K562 (cell line): ENCODE measurements around the gene YOD1. TPM values are rescaled to one million over a fixed set of nuclear protein-coding genes. Genes with fewer than 3 reads are reported as not detected.

ENCODE experiments used
- ATAC-seq: fragments of 200-7000 bp; cut with Tn5 transposase; 3 replicates; pipeline ENCODE4 v1.9.1; 2020; ENCODE audit warnings: moderate library complexity
- BruUV-seq: library from RNA; stranded (reverse); fragments of 400-500 nt; replicated peaks from 2 replicates; lab custom pipeline; 2021; lab: Mats Ljungman, UMichigan
- CTCF ChIA-PET: fragments of 300-600 bp; formaldehyde crosslinking; extraction: SDS; loops from one replicate; lab custom pipeline; 2021; ENCODE audit warnings: low intra/inter-chr PET ratio; lab: Yijun Ruan, JAX
- POLR2A ChIA-PET: fragments of 300-600, 350-650 bp; sonication (Branson Sonifier 250); formaldehyde crosslinking; extraction: SDS; loops from one replicate; lab custom pipeline; 2021; ENCODE audit warnings: antibody characterized with exemption, inconsistent platforms; lab: Yijun Ruan, JAX
- DNase-seq, 4 experiments: peaks; one replicate each; pipeline versions ENCODE4 v3.0.0 to v3.0.0-alpha.2; 2011 to 2018; ENCODE audit warnings: low spot score in 3 of 4, mixed read lengths in 3 of 4; ENCODE audit errors: extremely low read depth in 1 of 4
- FAIRE-seq: peaks from 2 replicates; lab custom pipeline; 2011; peaks lifted over from hg19 to GRCh38; lab: Jason Lieb, UNC
- H2AFZ ChIP-seq: 2 replicates; pipeline ENCODE4 v1.6.0; 2011; ENCODE audit warnings: low read depth, low read length, control low read depth, inconsistent platforms
- H3K27ac ChIP-seq: fragments of 200-600 bp; 3 replicates; pipeline ENCODE4 v1.8.0; 2011; ENCODE audit warnings: low read depth, mild to moderate bottlenecking, control low read depth, inconsistent platforms, low read length, moderate library complexity, mixed read lengths; ENCODE audit errors: extremely low read depth
- H3K27me3 ChIP-seq, 2 experiments: fragments of 300-600 bp in 1 of 2; 2 replicates in 1 of 2; 3 replicates in 1 of 2; pipeline versions ENCODE4 v1.6.0 to v1.8.0; 2011; ENCODE audit warnings: inconsistent platforms in 2 of 2, low read length in 2 of 2, mild to moderate bottlenecking in 1 of 2, mixed read lengths in 1 of 2, moderate library complexity in 1 of 2; ENCODE audit not compliant: control insufficient read depth in 2 of 2, insufficient read depth in 2 of 2
- H3K36me3 ChIP-seq: fragments of 300-600 bp; 3 replicates; pipeline ENCODE4 v1.8.0; 2011; ENCODE audit warnings: mild to moderate bottlenecking, low read length, inconsistent platforms; ENCODE audit not compliant: control insufficient read depth, insufficient read depth
- H3K4me1 ChIP-seq, 2 experiments: fragments of 200-600 bp in 1 of 2; replicated peaks in 1 of 2; 2 replicates in 1 of 2; 3 replicates in 1 of 2; pipeline versions ENCODE4 v1.5.1 to v1.8.0; 2011; ENCODE audit warnings: inconsistent platforms in 2 of 2, low read length in 2 of 2, mild to moderate bottlenecking in 1 of 2, mixed read lengths in 1 of 2, moderate library complexity in 1 of 2; ENCODE audit not compliant: control insufficient read depth in 2 of 2, insufficient read depth in 2 of 2
- H3K4me2 ChIP-seq: 2 replicates; pipeline ENCODE4 v1.6.1; 2011; ENCODE audit warnings: low read length, control low read depth, inconsistent platforms, mixed read lengths; ENCODE audit not compliant: insufficient read depth
- H3K4me3 ChIP-seq: fragments of 200-600 bp; sonication (generic), shearing (Covaris generic); 2 replicates; pipeline ENCODE4 v1.5.1; 2016; ENCODE audit warnings: control low read depth, inconsistent platforms
- H3K79me2 ChIP-seq: fragments of 200-600 bp; 3 replicates; pipeline ENCODE4 v1.8.0; 2011; ENCODE audit warnings: low read length, inconsistent platforms; ENCODE audit not compliant: control insufficient read depth, insufficient read depth
- H3K9ac ChIP-seq, 2 experiments: 2 replicates each; pipeline versions ENCODE4 v1.6.0 to v1.6.1; 2011; ENCODE audit warnings: low read depth in 2 of 2, low read length in 2 of 2, control low read depth in 1 of 2, inconsistent platforms in 1 of 2, mild to moderate bottlenecking in 1 of 2, mixed read lengths in 1 of 2; ENCODE audit not compliant: insufficient read depth in 1 of 2
- H3K9me1 ChIP-seq: one replicate; pipeline ENCODE4 v1.6.0; 2011; ENCODE audit warnings: inconsistent platforms, mild to moderate bottlenecking, low read length, moderate library complexity; ENCODE audit not compliant: control insufficient read depth, insufficient read depth
- H3K9me3 ChIP-seq: replicated peaks from 2 replicates; pipeline ENCODE4 v1.5.1; 2011; ENCODE audit warnings: low read depth, low read length, inconsistent platforms; ENCODE audit not compliant: control insufficient read depth, insufficient read depth
- H4K20me1 ChIP-seq: replicated peaks from 2 replicates; pipeline ENCODE4 v1.6.1; 2011; ENCODE audit warnings: low read length, inconsistent platforms, mixed read lengths; ENCODE audit not compliant: control insufficient read depth, insufficient read depth
- C11orf30 ChIP-seq: fragments of 450-650 bp; IDR thresholded peaks from 2 replicates; pipeline ENCODE4 v1.6.1; 2016; ENCODE audit warnings: low read depth, mild to moderate bottlenecking
- CXXC5 ChIP-seq: fragments of 250-450 bp; sonication (Bioruptor Pico); IDR thresholded peaks from 2 replicates; pipeline ENCODE4 v1.8.0; 2022; ENCODE audit warnings: inconsistent platforms, mild to moderate bottlenecking, moderate library complexity
- DLX4 ChIP-seq: fragments of 250-450 bp; sonication (Bioruptor Pico); IDR thresholded peaks from 2 replicates; pipeline ENCODE4 v1.6.1; 2021; ENCODE audit warnings: mild to moderate bottlenecking
- KDM4B ChIP-seq, 2 experiments: fragments of 450-650 bp in 1 of 2; sonication (generic) in 1 of 2; IDR thresholded peaks; 2 replicates each; pipeline ENCODE4 v1.6.1; 2016 to 2017; ENCODE audit warnings: borderline replicate concordance in 2 of 2, antibody characterized with exemption in 1 of 2, low read depth in 1 of 2, mild to moderate bottlenecking in 1 of 2
- LEF1 ChIP-seq: fragments of 450-650 bp; IDR thresholded peaks from 2 replicates; pipeline ENCODE4 v1.6.1; 2016; ENCODE audit warnings: mild to moderate bottlenecking
- MEIS2 ChIP-seq: fragments of 450-650 bp; IDR thresholded peaks from 2 replicates; pipeline ENCODE4 v1.6.1; 2014; ENCODE audit warnings: mild to moderate bottlenecking; ENCODE audit not compliant: partially characterized antibody
- NFE2 ChIP-seq: IDR thresholded peaks from 2 replicates; pipeline ENCODE4 v1.6.1; 2014; ENCODE audit warnings: antibody characterized with exemption, low read depth
- SMARCC2 ChIP-seq: fragments of 450-650 bp; IDR thresholded peaks from 2 replicates; pipeline ENCODE4 v1.6.1; 2017; ENCODE audit warnings: antibody characterized with exemption, moderate library complexity, mild to moderate bottlenecking, low read depth
- ZBED1 ChIP-seq: IDR thresholded peaks from 2 replicates; pipeline ENCODE4 v1.6.1; 2014
- ZEB2 ChIP-seq: fragments of 450-650 bp; IDR thresholded peaks from 2 replicates; pipeline ENCODE4 v1.6.1; 2016
- ZNF316 ChIP-seq: fragments of 450-650 bp; IDR thresholded peaks from 2 replicates; pipeline ENCODE4 v1.6.1; 2016
- ZNF436 ChIP-seq: fragments of 250-450, 450-650 bp; sonication (Bioruptor Pico); formaldehyde crosslinking; IDR thresholded peaks from 2 replicates; pipeline ENCODE4 v1.7.0; 2020; ENCODE audit warnings: mild to moderate bottlenecking
- ZNF740 ChIP-seq, 3 experiments: fragments of 200-800 bp in 1 of 3; sonication (Bioruptor generic) in 1 of 3; sonication (generic) in 1 of 3; formaldehyde crosslinking in 1 of 3; IDR thresholded peaks; 2 replicates each; pipeline versions ENCODE4 v1.6.1 to v1.8.0; 2016 to 2022; ENCODE audit warnings: mild to moderate bottlenecking in 2 of 3, missing compliant biosample characterization in 2 of 3, missing genetic modification characterization in 2 of 3, missing genetic modification reagents in 1 of 3
- WGBS: fragments of 100-300 bp; shearing (Covaris generic); methylation state at CpG from one replicate; pipeline ENCODE4 v1.1.6; 2016; ENCODE audit warnings: low coverage, mixed read lengths; ENCODE audit not compliant: insufficient coverage; ENCODE audit errors: missing lambda C conversion rate; 5-methylcytosine and 5-hydroxymethylcytosine counted together
- in situ Hi-C: fragments of 300-500 bp; cut with MboI; formaldehyde crosslinking; loops from 4 replicates; pipeline ENCODE4 v1.15.0; 2018; ENCODE audit warnings: inconsistent platforms, mixed read lengths
- intact Hi-C: fragments of 100-400 bp; cut with micrococcal nuclease; formaldehyde crosslinking; loops from 2 replicates; pipeline ENCODE4 v1.14.2; 2022
- polyA plus RNA-seq, 8 experiments: library from polyadenylated mRNA; depleted of rRNA in 4 of 8; stranded (reverse) in 5 of 8; unstranded in 3 of 8; fragments of >200 nt; fragmentation: Nextera tagmentation in 2 of 8; fragmentation: Illumina TruSeq in 1 of 8; extraction: Ambion mirVana in 2 of 8; extraction: Trizol in 1 of 8; gene quantifications; 2 replicates each; pipeline versions ENCODE4 v1.2.1 to v1.2.3, GENCODE V29; 2011 to 2014; ENCODE audit warnings: inconsistent platforms in 1 of 8, missing spikeins in 1 of 8
- total RNA-seq, 7 experiments: library from RNA; depleted of rRNA in 6 of 7; stranded (reverse); fragments of >200 nt in 6 of 7; fragmentation: Illumina TruSeq in 2 of 7; extraction: Trizol in 2 of 7; gene quantifications; 2 replicates each; pipeline versions ENCODE4 v1.2.1 to v1.2.3, GENCODE V29; 2011 to 2021; ENCODE audit warnings: low replicate concordance in 1 of 7
- TF ChIP-seq, protein P1 (sequence below): sonication (generic); formaldehyde crosslinking; IDR thresholded peaks from 2 replicates; pipeline ENCODE4 v1.8.0; 2022; ENCODE audit warnings: mild to moderate bottlenecking, missing genetic modification reagents, borderline replicate concordance
- TF ChIP-seq, protein P2 (sequence below): fragments of 450-650 bp; IDR thresholded peaks from 2 replicates; pipeline ENCODE4 v1.6.1; 2016

The YOD1 gene
- total and polyA plus RNA-seq, 9 of the 15 experiments (the other 6 are each of a cell fraction or from before 2014, with no cell fraction given) = 18.2 to 78.1 (median 46.9) TPM

- no peak for TF ChIP-seq KDM4B (IDR thresholded peaks at IDR 0.05; ENCODE audit: borderline replicate concordance in 2 of 2, low read depth in 1 of 2)
- TF ChIP-seq C11orf30 = peak; percentile 43
- no peak for TF ChIP-seq ZEB2
- TF ChIP-seq ZNF316 = peak; percentile 59
- 0 out of 2 replicates have a peak, but pooled peaks have one; percentile 24 for TF ChIP-seq NFE2
- no peak for TF ChIP-seq ZNF436 (CRISPR knock-in tag)
- no peak for TF ChIP-seq CXXC5
- TF ChIP-seq SMARCC2 = no peak
- TF ChIP-seq DLX4 (CRISPR knock-in tag) = no peak
- TF ChIP-seq, protein P1, sequence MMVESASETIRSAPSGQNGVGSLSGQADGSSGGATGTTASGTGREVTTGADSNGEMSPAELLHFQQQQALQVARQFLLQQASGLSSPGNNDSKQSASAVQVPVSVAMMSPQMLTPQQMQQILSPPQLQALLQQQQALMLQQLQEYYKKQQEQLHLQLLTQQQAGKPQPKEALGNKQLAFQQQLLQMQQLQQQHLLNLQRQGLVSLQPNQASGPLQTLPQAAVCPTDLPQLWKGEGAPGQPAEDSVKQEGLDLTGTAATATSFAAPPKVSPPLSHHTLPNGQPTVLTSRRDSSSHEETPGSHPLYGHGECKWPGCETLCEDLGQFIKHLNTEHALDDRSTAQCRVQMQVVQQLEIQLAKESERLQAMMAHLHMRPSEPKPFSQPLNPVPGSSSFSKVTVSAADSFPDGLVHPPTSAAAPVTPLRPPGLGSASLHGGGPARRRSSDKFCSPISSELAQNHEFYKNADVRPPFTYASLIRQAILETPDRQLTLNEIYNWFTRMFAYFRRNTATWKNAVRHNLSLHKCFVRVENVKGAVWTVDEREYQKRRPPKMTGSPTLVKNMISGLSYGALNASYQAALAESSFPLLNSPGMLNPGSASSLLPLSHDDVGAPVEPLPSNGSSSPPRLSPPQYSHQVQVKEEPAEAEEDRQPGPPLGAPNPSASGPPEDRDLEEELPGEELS = no peak
- peak; percentile 68 for TF ChIP-seq MEIS2
- TF ChIP-seq ZBED1 = no peak
- no peak for TF ChIP-seq LEF1
- TF ChIP-seq ZNF740 (CRISPR knock-in tag; IDR thresholded peaks at IDR 0.05) = no peak
- TF ChIP-seq ZNF740 (tag; IDR thresholded peaks at IDR 0.05) = no peak
- TF ChIP-seq, protein P2, sequence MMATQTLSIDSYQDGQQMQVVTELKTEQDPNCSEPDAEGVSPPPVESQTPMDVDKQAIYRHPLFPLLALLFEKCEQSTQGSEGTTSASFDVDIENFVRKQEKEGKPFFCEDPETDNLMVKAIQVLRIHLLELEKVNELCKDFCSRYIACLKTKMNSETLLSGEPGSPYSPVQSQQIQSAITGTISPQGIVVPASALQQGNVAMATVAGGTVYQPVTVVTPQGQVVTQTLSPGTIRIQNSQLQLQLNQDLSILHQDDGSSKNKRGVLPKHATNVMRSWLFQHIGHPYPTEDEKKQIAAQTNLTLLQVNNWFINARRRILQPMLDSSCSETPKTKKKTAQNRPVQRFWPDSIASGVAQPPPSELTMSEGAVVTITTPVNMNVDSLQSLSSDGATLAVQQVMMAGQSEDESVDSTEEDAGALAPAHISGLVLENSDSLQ = 0 out of 2 replicates have a peak, but pooled peaks have one; percentile 15
- TF ChIP-seq, all 486 proteins: peak for 5
- FAIRE-seq (no peak), DNase-seq (no peak), ATAC-seq (peak; percentile 64)
- no TSS peak for BruUV-seq
- POLR2A ChIA-PET = interaction anchor here (0.8 to 1.0 kb wide), 2 partner anchors 12 to 412 kb away, joined by 3 read pairs; no protein-coding TSS in a partner anchor
- Histone ChIP-seq H3K9me3 (no peaks in the 10 kb centered on the region), H3K4me2 (no peak overlapping the region), H3K4me3 (no peak overlapping the region), H2AFZ (peak overlapping the region; percentile 11; the same call in 1 of the 2 replicates), H3K9ac (no peak overlapping the region), H3K27ac (no peak overlapping the region), H3K36me3 (no peaks in the 10 kb centered on the region), H3K27me3 (no peaks in the 10 kb centered on the region), H3K4me1 (no peaks in the 10 kb centered on the region), H3K79me2 (no peaks in the 10 kb centered on the region), H3K9me1 (no peaks in the 10 kb centered on the region), H4K20me1 (no peaks in the 10 kb centered on the region)
- 48% methylated on average over 4 of the region's 4 CpGs for WGBS
- intact Hi-C loops = no loop called here
- CTCF ChIA-PET = no interaction called here
- in situ Hi-C loops = no loop called here
Observed at GRCh38 chr1:207091200-207091908, 40.3 kb upstream of the YOD1 start.
